ENCODE data around the gene SART1.

The SART1 gene, protein sequence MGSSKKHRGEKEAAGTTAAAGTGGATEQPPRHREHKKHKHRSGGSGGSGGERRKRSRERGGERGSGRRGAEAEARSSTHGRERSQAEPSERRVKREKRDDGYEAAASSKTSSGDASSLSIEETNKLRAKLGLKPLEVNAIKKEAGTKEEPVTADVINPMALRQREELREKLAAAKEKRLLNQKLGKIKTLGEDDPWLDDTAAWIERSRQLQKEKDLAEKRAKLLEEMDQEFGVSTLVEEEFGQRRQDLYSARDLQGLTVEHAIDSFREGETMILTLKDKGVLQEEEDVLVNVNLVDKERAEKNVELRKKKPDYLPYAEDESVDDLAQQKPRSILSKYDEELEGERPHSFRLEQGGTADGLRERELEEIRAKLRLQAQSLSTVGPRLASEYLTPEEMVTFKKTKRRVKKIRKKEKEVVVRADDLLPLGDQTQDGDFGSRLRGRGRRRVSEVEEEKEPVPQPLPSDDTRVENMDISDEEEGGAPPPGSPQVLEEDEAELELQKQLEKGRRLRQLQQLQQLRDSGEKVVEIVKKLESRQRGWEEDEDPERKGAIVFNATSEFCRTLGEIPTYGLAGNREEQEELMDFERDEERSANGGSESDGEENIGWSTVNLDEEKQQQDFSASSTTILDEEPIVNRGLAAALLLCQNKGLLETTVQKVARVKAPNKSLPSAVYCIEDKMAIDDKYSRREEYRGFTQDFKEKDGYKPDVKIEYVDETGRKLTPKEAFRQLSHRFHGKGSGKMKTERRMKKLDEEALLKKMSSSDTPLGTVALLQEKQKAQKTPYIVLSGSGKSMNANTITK

DNA sequence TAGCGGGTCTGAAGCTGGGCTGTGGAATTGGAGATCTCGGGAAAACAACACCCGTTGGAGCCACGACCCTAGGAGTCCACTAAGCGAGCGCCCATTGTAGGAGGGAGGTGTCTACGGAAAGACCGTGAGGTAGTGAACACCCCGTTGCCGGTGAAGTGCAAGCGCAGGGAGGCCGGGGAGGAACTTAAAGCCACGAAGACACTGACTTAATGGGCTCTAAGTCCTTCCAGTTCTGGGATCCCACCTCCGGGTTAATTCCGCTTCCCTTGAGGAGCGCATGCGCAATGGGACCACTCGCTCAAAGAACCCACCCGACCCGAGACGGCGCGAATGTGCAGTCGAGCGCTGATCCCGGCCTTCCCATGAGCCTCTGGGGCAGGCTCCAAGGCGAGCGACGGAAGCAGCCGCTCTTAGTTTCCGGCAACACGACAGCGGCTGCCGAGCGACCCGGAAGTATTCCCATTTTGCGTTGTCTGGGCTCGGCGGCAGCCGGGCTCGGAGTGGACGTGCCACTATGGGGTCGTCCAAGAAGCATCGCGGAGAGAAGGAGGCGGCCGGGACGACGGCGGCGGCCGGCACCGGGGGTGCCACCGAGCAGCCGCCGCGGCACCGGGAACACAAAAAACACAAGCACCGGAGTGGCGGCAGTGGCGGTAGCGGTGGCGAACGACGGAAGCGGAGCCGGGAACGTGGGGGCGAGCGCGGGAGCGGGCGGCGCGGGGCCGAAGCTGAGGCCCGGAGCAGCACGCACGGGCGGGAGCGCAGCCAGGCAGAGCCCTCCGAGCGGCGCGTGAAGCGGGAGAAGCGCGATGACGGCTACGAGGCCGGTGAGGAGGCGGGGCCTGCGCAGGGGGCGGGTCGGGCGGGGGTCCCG, at the start of gene SART1:
TSS of gene SART1 (plus strand) at position 468 of the 874 bp plus-strand sequence. CDS start at position 515, 47 bp downstream.
- TF ChIP-seq, protein P1, sequence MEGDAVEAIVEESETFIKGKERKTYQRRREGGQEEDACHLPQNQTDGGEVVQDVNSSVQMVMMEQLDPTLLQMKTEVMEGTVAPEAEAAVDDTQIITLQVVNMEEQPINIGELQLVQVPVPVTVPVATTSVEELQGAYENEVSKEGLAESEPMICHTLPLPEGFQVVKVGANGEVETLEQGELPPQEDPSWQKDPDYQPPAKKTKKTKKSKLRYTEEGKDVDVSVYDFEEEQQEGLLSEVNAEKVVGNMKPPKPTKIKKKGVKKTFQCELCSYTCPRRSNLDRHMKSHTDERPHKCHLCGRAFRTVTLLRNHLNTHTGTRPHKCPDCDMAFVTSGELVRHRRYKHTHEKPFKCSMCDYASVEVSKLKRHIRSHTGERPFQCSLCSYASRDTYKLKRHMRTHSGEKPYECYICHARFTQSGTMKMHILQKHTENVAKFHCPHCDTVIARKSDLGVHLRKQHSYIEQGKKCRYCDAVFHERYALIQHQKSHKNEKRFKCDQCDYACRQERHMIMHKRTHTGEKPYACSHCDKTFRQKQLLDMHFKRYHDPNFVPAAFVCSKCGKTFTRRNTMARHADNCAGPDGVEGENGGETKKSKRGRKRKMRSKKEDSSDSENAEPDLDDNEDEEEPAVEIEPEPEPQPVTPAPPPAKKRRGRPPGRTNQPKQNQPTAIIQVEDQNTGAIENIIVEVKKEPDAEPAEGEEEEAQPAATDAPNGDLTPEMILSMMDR (conservative IDR thresholded peaks at IDR 0.05; ENCODE audit: low read depth, low read length): no peak
- DNase-seq (ENCODE audit: low read depth): peak; percentile 99

GRCh38 chr11:65912845-65913244, 48.7 kb upstream of the SART1 start:
- no peak overlapping the region for H3K4me3 ChIP-seq (ENCODE audit: low read depth, low read length)
- TF ChIP-seq, protein P1 (conservative IDR thresholded peaks at IDR 0.05; ENCODE audit: low read depth, low read length): no peak
- DNase-seq (ENCODE audit: low read depth): peak; percentile 50

More for the DNA sequence above, at the start of gene SART1:
- peak within 1 kb of the TSS; percentile 86 for H3K4me3 ChIP-seq (ENCODE audit: low read depth, low read length)

- DNase-seq (ENCODE audit: low read depth): no peak
- TF ChIP-seq, protein P1 (conservative IDR thresholded peaks at IDR 0.05; ENCODE audit: low read depth, low read length): no peak
- peak overlapping the region; percentile 13 for H3K4me3 ChIP-seq (ENCODE audit: low read depth, low read length)
Measured at GRCh38 chr11:65915101-65915820, 46.3 kb upstream of the SART1 start.

GRCh38 chr11:65915821-65916251, 45.7 kb upstream of the SART1 start:
- TF ChIP-seq, protein P1 (conservative IDR thresholded peaks at IDR 0.05; ENCODE audit: low read depth, low read length): no peak
- DNase-seq (ENCODE audit: low read depth): peak; percentile 97
- peak overlapping the region; percentile 6 for H3K4me3 ChIP-seq (ENCODE audit: low read depth, low read length)

DNA sequence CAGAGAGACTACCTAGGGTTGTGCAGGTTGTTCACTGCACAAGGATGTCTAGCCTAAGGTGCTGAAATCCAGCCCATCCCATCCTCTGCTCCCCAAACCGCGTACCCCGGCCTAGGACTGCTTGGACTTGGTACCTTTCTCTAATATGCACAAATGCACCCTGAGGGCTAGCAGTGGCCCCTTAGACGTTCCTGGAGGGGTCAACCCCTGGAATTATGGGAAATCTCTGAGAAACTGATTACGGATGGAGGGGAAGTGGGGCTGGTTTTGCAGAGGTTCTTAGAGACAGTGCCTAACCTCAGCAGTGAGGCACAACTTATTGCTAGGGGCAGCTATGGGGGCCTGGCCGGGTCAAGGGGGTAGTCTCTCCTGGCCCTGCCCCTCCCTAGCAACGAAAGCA, 45.1 kb upstream of the SART1 start:
- TF ChIP-seq, protein P1 (conservative IDR thresholded peaks at IDR 0.05; ENCODE audit: low read depth, low read length): no peak
- H3K4me3 ChIP-seq (ENCODE audit: low read depth, low read length): no peak overlapping the region
- no peak for DNase-seq (ENCODE audit: low read depth)

DNA sequence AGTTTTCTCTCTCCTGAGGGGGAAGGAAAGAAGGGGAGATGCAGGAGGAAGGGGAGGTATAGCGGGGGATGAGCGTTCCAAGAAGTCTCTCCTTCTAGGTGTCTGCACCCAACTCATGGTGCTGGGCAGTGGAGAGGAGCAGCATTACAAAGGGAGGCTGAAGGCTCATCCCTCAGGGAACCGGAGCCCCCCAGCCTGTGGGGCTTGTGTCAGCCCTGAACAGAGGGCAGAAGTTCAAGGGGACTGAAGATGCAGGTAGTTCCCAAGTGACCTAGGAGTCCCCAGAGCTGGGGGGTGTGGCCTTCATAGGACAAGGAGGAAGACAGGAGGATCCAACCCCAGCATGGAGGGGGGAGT, 44.5 kb upstream of the SART1 start:
- no peak for DNase-seq (ENCODE audit: low read depth)
- TF ChIP-seq, protein P1 (conservative IDR thresholded peaks at IDR 0.05; ENCODE audit: low read depth, low read length): no peak
- peak overlapping the region; percentile 88 for H3K4me3 ChIP-seq (ENCODE audit: low read depth, low read length)
